A549 treated with Hydrocortisone at 1 μM for 4 hours (cell line): ENCODE data around the gene MTR. TPM values are rescaled to one million over a fixed set of nuclear protein-coding genes. Genes with fewer than 3 reads are reported as not detected.

Source experiments
- total RNA-seq: library from RNA; stranded (reverse); fragments of 200-300 nt; extraction: Qiagen RNA extraction; gene quantifications from 5 replicates; pipeline ENCODE4 v1.2.3, GENCODE V29; 2022

The MTR gene
- 4.4 to 8.8 TPM (median 6.6 TPM) in 5 replicates for total RNA-seq

GRCh38 chr1:236795035-236795756, at the start of gene MTR:
Gene MTR (plus strand): TSS chr1:236795292. CDS start chr1:236795704, 412 bp downstream.

Other genes with a start within 250 kb of the MTR start
- 24.0 to 29.7 TPM (median 25.4 TPM) in 5 replicates for gene HEATR1, start 190.8 kb upstream of the MTR start, total RNA-seq
- gene ACTN2, start 108.8 kb upstream of the MTR start, total RNA-seq, result 0.01 to 0.15 TPM (median 0.06 TPM) in 4 of 5 replicates, not detected in the other
- not detected in 5 replicates for gene MT1HL1, start 209.1 kb downstream of the MTR start, total RNA-seq
- 0.01 to 0.18 TPM (median 0.05 TPM) in 5 replicates for gene RYR2, start 246.9 kb downstream of the MTR start, total RNA-seq